Omental fat pad (tissue), 4 donors: Measurements from ENCODE around the gene RAP2A. TPM values are rescaled to one million over a fixed set of nuclear protein-coding genes. Genes with fewer than 3 reads are reported as not detected.

Experiments
- ATAC-seq: fragments of 150-250 bp; one replicate; pipeline ENCODE4 v1.9.1; 2016; ENCODE audit warnings: mild to moderate bottlenecking, moderate library complexity; ENCODE audit not compliant: low FRiP score
- DNase-seq: peaks from one replicate; pipeline ENCODE4 v3.0.0-alpha.2; 2019; ENCODE audit warnings: low spot score
- total RNA-seq, 4 donors: library from RNA; depleted of rRNA; stranded (reverse); fragments of >200 nt; gene quantifications; one replicate each; pipeline ENCODE4 v1.1.0, GENCODE V29; 2016
- TF ChIP-seq, protein P1 (sequence below), 3 donors: fragments of 450-650 bp; IDR thresholded peaks; one replicate each; pipeline ENCODE4 v1.5.1; 2016 to 2017; ENCODE audit warnings: antibody characterized with exemption in 3 of 3, mild to moderate bottlenecking in 3 of 3, moderate library complexity in 2 of 3

RAP2A gene
- total RNA-seq, 4 donors from 2014 or later: 18.2 to 42.9 (median 29.6) TPM

DNA sequence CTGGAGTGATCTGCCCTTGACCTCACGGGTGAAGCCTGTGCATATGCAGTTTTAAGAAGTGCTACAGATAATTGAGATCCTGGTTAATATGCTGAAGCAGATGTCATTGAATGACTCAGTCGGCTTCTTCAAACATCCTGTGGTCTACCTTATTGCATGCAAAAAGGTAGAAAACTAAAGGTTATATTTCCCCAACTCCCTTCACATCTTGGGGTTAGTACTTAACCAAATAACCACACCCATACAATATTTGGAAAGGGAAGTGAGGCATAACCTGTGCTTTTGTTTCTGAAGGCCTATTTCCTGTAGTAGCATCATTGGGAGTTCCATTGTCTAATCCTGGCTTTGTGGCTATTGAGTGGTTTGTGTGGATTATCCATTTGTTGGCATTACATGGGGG, 58.3 kb downstream of the RAP2A start:
- no peak for DNase-seq
- no peak for ATAC-seq
- TF ChIP-seq, protein P1, sequence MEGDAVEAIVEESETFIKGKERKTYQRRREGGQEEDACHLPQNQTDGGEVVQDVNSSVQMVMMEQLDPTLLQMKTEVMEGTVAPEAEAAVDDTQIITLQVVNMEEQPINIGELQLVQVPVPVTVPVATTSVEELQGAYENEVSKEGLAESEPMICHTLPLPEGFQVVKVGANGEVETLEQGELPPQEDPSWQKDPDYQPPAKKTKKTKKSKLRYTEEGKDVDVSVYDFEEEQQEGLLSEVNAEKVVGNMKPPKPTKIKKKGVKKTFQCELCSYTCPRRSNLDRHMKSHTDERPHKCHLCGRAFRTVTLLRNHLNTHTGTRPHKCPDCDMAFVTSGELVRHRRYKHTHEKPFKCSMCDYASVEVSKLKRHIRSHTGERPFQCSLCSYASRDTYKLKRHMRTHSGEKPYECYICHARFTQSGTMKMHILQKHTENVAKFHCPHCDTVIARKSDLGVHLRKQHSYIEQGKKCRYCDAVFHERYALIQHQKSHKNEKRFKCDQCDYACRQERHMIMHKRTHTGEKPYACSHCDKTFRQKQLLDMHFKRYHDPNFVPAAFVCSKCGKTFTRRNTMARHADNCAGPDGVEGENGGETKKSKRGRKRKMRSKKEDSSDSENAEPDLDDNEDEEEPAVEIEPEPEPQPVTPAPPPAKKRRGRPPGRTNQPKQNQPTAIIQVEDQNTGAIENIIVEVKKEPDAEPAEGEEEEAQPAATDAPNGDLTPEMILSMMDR (IDR thresholded peaks at IDR 0.05): no peak

DNA sequence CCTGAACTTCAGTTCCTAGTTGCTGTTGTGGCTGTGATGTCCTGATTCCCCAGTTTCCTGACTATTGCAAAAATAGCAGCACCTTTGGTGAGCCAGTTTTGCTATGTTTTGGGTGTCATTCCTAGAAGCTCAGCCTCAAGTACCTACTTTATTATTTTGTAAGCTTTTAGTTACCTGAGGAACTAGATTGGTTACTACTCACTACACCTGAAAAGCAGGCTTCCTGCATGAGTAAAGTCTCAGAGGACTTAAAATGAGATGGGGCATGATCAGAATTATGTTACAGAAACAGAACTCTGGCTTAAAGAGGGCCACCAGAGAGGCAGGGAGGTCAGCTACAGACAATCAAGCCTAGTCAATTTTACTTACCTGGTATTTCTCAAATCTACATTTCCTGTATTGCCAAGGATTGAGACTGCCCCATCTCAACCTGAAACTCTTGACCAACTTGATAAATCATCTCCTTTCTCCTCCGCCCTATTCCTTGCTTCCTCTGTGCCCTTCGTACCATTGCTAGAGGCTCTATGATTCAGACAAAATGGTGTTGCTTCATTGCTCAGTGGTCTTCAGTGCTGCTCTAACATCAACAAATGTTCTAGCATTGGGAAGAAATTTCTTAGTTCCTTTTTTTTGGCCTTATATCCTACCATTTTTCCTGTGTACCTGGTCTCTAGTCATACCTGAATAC, 58.9 kb downstream of the RAP2A start:
- no peak for DNase-seq
- no peak for ATAC-seq
- TF ChIP-seq, protein P1 (IDR thresholded peaks at IDR 0.05): no peak

DNA sequence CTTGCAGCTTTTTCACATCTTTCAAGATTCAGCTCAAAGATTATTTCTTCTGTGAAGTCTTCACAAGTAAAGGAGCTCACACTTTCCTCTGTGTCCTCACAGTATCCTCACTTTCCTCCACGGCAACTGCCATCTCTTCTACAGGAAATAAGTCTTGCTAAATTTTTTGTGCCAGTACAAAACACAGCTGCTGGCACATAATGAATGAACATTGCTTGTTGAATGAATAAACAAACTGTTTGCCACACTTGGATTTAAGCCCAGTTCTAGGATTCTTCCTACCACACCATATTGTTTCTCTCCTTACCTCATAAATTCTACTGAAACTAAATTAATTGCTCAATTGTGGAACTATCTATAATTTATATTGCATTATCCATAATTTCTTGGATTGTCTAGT, 59.5 kb downstream of the RAP2A start:
- ATAC-seq (no peak), DNase-seq (no peak)
- TF ChIP-seq, protein P1 (IDR thresholded peaks at IDR 0.05): no peak

DNA sequence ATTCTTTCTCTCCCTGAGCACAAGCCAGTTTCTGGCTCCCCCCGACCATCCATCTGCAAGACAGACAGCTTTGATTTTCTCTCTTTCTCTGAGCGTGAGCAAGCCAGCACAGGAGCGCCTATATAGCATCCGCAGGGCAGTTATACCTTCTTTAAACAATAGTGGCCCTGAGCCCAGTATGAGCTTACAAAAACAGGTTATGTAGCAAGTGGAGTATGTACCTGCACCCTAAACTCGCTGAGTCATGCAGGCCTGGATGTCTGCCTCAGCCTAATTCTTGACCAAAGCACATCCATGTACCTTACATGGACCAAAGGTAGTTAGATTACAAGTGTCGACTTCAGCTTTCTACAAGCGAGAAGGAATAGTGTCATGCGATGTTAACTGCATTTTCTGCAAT, 61.7 kb downstream of the RAP2A start:
- ATAC-seq: no peak
- TF ChIP-seq, protein P1 (IDR thresholded peaks at IDR 0.05): no peak

DNA sequence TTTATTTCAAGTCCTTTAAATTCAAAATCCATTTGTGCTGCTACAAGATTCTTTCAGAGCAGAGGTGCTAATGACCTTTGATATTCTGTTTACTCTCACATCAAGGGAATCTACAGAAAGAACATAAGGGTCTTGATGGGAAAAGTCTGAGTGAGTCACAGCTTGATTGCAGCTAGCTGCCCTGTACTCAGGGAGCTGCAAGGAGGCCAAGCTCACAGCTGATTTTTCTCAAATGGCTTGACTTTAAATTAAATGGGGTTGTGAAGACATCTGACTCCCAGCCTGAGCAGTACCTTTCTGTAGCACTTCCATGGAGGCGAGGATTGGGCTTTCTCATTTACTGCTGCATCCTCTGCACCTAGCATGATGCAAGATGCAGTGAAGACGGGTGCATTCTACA, 62.5 kb downstream of the RAP2A start:
- TF ChIP-seq, protein P1 (IDR thresholded peaks at IDR 0.05): no peak
- DNase-seq (no peak), ATAC-seq (no peak)

More for the DNA sequence above, 61.7 kb downstream of the RAP2A start:
- DNase-seq: no peak

DNA sequence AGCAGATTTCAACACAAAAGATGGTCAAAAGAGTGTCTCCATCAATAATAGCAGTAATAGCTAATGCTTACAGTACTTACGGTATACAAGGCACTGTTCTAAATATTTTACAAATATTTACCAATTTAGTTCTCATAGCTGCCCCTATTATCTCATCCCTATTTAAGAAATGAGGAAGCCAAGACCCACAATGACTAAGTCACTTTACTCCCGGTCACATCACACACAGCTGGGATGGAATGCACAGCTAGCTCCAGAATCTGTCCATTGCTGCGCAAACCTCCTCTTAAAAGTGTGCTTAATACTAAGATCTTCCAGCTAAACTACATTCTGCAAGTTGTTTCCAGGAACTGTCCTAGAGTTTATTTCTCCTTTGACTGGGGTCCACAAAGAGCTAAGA, 63.4 kb downstream of the RAP2A start:
- no peak for DNase-seq
- no peak for ATAC-seq
- TF ChIP-seq, protein P1 (IDR thresholded peaks at IDR 0.05): no peak

DNA sequence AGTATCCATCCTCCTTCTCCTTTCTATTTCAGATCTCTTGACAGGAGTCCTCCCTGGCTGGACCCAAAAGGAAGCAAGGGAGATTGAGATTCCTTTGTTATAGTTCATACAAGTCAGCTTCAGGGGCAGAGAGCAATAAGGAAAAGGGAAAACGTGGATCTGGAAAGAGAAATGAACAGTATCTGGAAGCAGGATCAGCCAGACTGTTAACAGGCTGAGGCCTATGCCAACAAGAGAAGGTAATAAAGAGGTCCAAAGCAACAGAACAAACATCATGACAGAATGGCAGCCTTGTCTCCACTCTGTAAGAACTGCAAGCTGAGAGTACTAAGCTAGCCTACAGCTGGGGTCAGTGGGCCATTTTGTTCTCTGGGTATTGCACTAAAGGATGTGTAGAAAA, 64.5 kb downstream of the RAP2A start:
- ATAC-seq: no peak
- DNase-seq: no peak
- TF ChIP-seq, protein P1 (IDR thresholded peaks at IDR 0.05): no peak
